DOHH2 (cell line): ENCODE results near the gene STX12.

Experiments used
- CTCF ChIP-seq: fragments of 200-600 bp; sonication (generic); IDR thresholded peaks from one replicate; pipeline ENCODE4 v1.5.1; 2014; ENCODE audit warnings: antibody characterized with exemption, mild to moderate bottlenecking, low read depth, low read length; ENCODE audit not compliant: poor library complexity, severe bottlenecking
- EZH2phosphoT487 ChIP-seq: fragments of 200-600 bp; sonication (generic); IDR thresholded peaks from 2 replicates; pipeline ENCODE4 v1.6.1; 2017; ENCODE audit warnings: borderline replicate concordance, mild to moderate bottlenecking, antibody characterized with exemption, low read length, moderate library complexity, mixed read lengths

GRCh38 chr1:27830621-27831440, 57.8 kb downstream of the STX12 start, which contains the start of gene PPP1R8:
- TF ChIP-seq CTCF = no peak
- TF ChIP-seq EZH2phosphoT487 = no peak
